ENCODE results near the gene JAG1.

The JAG1 gene

DNA sequence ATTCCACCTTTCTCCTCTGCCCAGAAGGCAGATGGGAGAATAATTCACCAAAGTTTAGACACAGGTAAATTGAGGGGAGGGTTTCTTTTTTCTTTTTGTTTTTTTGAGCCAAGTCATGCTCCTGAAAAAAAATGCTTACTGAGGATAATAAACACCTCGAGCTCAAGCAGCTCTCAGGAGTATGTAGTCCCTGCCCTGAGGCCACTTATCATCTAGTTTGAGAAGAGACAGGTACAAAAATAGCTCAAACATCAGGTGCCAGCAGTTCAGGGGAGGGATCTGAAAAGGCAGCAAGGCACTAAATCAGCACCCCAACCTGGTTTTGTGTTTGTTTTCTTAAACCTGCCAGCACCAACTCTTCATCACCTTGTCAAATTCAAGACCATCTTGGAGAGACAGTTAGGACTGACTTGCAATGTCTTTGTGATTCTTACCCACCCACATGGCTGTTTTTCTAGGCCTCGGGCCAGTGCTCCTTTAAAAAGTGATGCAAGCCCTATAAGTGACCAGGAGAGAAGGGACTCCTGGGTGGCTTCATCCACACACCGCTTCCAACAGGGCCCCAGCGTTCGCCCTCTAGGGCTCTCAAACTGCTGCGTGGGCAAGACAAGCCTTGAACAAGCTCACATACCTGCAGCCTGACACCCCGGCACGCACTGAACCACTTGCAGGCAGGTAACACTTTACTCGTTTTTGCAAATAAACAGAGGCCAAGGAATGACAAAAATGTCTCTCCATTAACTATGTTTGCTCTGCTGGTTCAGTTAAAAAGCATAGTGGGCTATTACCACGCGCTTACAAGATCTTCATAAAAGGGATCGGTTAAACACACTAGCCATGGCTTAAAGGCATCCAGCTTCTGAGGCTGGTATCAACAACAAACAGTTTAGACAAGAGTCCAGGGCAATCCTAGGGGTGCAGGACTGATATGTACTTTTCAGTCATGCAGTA is 13.9 kb downstream of the JAG1 start:
- TF ChIP-seq ZBTB7A (IDR thresholded peaks at IDR 0.05; ENCODE audit: low read depth), result no peak
- TF ChIP-seq, protein P1, sequence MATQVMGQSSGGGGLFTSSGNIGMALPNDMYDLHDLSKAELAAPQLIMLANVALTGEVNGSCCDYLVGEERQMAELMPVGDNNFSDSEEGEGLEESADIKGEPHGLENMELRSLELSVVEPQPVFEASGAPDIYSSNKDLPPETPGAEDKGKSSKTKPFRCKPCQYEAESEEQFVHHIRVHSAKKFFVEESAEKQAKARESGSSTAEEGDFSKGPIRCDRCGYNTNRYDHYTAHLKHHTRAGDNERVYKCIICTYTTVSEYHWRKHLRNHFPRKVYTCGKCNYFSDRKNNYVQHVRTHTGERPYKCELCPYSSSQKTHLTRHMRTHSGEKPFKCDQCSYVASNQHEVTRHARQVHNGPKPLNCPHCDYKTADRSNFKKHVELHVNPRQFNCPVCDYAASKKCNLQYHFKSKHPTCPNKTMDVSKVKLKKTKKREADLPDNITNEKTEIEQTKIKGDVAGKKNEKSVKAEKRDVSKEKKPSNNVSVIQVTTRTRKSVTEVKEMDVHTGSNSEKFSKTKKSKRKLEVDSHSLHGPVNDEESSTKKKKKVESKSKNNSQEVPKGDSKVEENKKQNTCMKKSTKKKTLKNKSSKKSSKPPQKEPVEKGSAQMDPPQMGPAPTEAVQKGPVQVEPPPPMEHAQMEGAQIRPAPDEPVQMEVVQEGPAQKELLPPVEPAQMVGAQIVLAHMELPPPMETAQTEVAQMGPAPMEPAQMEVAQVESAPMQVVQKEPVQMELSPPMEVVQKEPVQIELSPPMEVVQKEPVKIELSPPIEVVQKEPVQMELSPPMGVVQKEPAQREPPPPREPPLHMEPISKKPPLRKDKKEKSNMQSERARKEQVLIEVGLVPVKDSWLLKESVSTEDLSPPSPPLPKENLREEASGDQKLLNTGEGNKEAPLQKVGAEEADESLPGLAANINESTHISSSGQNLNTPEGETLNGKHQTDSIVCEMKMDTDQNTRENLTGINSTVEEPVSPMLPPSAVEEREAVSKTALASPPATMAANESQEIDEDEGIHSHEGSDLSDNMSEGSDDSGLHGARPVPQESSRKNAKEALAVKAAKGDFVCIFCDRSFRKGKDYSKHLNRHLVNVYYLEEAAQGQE (IDR thresholded peaks at IDR 0.05; ENCODE audit: low read depth), result no peak
- TF ChIP-seq YY1 (IDR thresholded peaks at IDR 0.05; ENCODE audit: low read depth), result no peak
- no peak for TF ChIP-seq RAD21 (IDR thresholded peaks at IDR 0.05; ENCODE audit: low read depth)
- no peak for TF ChIP-seq EGR1 (IDR thresholded peaks at IDR 0.05)
- TF ChIP-seq EP300 (IDR thresholded peaks at IDR 0.05; ENCODE audit: borderline replicate concordance), result no peak
- no peak for TF ChIP-seq CEBPB (IDR thresholded peaks at IDR 0.05)
- no peak for TF ChIP-seq NFIC (IDR thresholded peaks at IDR 0.05)
- TF ChIP-seq CREB1 (IDR thresholded peaks at IDR 0.05; ENCODE audit: low read depth), result no peak
- TF ChIP-seq FOXM1 (IDR thresholded peaks at IDR 0.05; ENCODE audit: borderline replicate concordance, low read depth), result no peak
- no peak for TF ChIP-seq TCF12 (IDR thresholded peaks at IDR 0.05; ENCODE audit: low read depth)
- TF ChIP-seq, protein P2, sequence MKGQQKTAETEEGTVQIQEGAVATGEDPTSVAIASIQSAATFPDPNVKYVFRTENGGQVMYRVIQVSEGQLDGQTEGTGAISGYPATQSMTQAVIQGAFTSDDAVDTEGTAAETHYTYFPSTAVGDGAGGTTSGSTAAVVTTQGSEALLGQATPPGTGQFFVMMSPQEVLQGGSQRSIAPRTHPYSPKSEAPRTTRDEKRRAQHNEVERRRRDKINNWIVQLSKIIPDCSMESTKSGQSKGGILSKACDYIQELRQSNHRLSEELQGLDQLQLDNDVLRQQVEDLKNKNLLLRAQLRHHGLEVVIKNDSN (IDR thresholded peaks at IDR 0.05), result no peak
- TF ChIP-seq TEAD4 (IDR thresholded peaks at IDR 0.05), result no peak
- TF ChIP-seq, protein P3, sequence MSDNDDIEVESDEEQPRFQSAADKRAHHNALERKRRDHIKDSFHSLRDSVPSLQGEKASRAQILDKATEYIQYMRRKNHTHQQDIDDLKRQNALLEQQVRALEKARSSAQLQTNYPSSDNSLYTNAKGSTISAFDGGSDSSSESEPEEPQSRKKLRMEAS (IDR thresholded peaks at IDR 0.05), result no peak
- TF ChIP-seq TAF1 (IDR thresholded peaks at IDR 0.05; ENCODE audit: low read depth), result no peak

DNA sequence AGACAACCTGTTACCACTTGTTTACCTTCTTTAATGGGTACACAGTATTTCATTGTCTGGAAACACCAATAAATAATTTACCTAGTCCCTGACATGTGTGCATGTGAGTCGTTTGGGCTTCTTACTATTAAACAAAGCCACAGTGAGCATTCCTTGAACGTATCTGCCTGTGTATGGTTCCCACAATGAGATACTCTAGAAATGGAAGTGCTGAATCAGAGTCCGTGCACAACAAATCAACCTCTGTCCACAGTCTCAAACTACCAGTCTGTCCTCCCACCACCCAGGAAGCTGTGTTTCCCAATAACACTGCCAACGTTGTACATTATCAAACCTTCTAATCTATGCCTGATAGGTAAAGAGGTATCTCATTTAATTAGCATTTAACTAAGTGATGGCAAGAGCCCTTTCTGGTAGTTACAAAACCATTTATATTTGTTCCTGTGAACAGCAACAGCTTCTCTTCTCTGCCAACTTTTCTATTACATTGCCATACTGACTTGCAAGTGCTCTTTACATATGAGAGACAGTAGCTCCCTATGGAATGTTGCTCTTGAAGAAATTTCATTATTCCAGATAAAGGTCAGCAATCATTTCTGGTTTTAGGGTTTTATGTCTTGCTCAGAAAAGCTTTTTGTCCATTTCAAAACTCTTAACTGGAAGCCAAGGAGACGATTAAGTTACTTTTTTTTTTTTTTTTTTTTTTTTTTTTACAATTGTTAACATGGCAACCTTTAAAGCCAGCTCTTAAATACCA is 14.7 kb downstream of the JAG1 start:
- TF ChIP-seq RAD21 (IDR thresholded peaks at IDR 0.05; ENCODE audit: low read depth) (no peak), NFIC (IDR thresholded peaks at IDR 0.05) (no peak)

DNA sequence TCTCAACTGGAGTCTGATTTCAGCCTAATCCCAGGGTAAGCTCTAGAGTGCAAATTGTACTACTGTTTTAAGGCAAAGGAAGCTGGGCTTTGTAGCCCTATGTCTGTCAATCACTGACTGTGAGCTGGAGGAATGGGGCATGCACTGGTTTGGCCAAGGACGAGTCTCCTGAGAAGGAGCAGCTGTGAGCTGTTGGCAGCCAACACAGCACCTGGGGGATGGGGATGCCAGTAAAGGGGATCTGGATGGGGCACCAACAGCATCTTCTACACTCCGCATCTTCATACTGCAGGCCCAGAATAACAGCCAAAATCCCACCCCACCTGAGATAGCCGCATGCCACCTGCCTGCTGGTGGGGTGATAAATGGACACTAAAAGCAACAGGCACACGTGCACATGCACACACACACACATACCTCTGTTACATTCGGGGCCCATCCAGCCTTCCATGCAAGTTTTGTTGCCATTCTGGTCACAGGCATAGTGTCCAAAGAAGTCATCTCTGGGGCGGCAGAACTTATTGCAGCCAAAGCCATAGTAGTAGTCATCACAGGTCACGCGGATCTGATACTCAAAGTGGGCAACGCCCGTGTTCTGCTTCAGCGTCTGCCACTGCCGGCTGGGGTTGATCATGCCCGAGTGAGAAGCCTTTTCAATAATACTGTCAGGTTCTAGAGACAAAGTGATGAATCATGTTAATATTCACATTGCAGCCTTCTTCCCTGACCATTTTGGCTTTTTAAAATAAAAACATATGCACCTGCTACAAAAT is 15.6 kb downstream of the JAG1 start:
- TF ChIP-seq EGR1 (IDR thresholded peaks at IDR 0.05) (no peak), FOXM1 (IDR thresholded peaks at IDR 0.05; ENCODE audit: borderline replicate concordance, low read depth) (no peak), RAD21 (IDR thresholded peaks at IDR 0.05; ENCODE audit: low read depth) (no peak), TEAD4 (IDR thresholded peaks at IDR 0.05) (no peak), TAF1 (IDR thresholded peaks at IDR 0.05; ENCODE audit: low read depth) (no peak), CREB1 (IDR thresholded peaks at IDR 0.05; ENCODE audit: low read depth) (no peak)
- TF ChIP-seq, protein P2 (IDR thresholded peaks at IDR 0.05), result no peak
- TF ChIP-seq, protein P3 (IDR thresholded peaks at IDR 0.05), result no peak
- TF ChIP-seq, protein P1 (IDR thresholded peaks at IDR 0.05; ENCODE audit: low read depth), result no peak

DNA sequence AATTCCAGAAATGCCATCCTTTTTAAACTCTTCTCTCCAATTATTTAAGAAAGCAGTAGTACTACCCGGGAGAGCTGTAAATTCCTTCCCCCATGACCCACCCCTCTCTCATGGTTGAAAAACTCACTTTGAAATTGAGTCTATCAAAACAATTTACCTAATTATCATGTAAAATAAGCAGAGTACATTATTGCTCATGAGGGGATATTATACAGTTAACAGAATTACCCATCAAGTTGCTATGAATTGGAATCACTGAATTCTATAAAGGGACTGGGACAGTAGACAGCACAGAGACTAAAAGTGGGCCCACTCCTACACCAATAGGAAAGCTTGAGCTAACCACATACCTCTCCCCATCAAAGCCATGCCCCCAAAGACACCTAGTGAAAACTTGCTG is 16.3 kb downstream of the JAG1 start:
- no peak for TF ChIP-seq CREB1 (IDR thresholded peaks at IDR 0.05; ENCODE audit: low read depth)
- TF ChIP-seq, protein P1 (IDR thresholded peaks at IDR 0.05; ENCODE audit: low read depth), result no peak
- no peak for TF ChIP-seq NFIC (IDR thresholded peaks at IDR 0.05)
- TF ChIP-seq TAF1 (IDR thresholded peaks at IDR 0.05; ENCODE audit: low read depth), result no peak
- TF ChIP-seq, protein P2 (IDR thresholded peaks at IDR 0.05), result no peak
- TF ChIP-seq YY1 (IDR thresholded peaks at IDR 0.05; ENCODE audit: low read depth), result no peak
- no peak for TF ChIP-seq FOXM1 (IDR thresholded peaks at IDR 0.05; ENCODE audit: borderline replicate concordance, low read depth)
- no peak for TF ChIP-seq TCF12 (IDR thresholded peaks at IDR 0.05; ENCODE audit: low read depth)

Data from Ishikawa (cell line).